A549 treated with DMSO at 1 μM for 4 hours (cell line): Measurements from ENCODE around the gene GHDC. TPM values are rescaled to one million over a fixed set of nuclear protein-coding genes. Genes with fewer than 3 reads are reported as not detected.

Experiments
- total RNA-seq: library from RNA; stranded (reverse); fragments of 200-300 nt; extraction: Qiagen RNA extraction; gene quantifications from 5 replicates; pipeline ENCODE4 v1.2.3, GENCODE V29; 2022; ENCODE audit warnings: low read depth

GHDC gene
- total RNA-seq = 19.4 to 22.0 TPM (median 20.4 TPM) in 5 replicates

DNA sequence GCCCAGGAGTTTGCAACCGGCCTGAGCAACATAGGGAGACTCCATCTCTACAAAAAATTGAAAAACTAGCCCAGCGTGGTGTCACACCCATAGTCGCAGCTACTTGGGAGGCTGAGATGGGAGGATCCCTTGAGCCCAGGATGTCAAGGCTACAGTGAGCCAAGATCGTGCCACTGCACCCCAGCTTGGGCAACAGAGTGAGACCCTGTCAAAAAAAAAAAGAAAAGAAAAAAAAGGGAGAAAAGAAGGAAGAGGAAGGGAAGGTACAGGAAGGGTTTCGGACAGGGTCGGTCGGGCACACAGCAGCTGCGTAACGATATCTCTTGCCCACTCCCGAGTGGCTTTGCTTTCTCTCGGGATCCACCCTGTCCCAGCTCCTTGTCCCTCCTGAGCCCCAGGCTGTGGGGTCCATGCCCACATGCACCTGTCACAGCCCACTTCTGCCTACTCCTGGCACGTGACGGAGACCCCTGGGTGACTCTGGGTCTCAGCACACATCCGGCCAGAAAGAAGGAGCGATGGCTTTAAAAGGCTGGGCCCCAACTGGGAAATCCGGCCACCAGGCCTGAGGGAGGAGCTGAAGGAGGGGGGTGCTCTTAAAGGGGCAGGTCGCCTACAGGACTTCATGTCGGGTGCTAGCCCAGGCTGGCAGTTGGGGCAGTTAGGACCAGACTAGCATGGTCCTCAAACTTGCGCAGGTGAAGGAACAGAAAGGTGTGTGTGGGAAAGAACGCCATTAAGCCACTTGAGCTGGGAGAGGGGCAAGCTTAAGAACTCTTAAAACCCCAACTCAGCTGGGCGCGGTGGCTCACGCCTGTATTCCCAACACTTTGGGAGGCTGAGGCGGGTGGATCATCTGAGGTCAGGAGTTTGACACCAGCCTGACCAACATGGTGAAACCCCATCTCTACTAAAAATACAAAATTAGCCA, at the start of gene GHDC:
TSS of gene GHDC (minus strand) at position 526 of the 931 bp plus-strand sequence. CDS start 913 bp downstream, outside the sequence.

GRCh38 chr17:42184713-42185620, 9.3 kb downstream of the GHDC start, which contains the start of gene HCRT:
HCRT (minus strand) TSS chr17:42185452; CDS start chr17:42185365, 87 bp downstream.

GRCh38 chr17:42180922-42181850, 13.1 kb downstream of the GHDC start, which contains the start of gene KCNH4:
KCNH4 (minus strand) TSS chr17:42181142; CDS start chr17:42180945, 197 bp downstream.

Other genes with a start within 250 kb of the GHDC start
- 63.1 to 79.7 TPM (median 74.2 TPM) in 5 replicates for gene CNP, start 227.7 kb downstream of the GHDC start, total RNA-seq
- gene DNAJC7, start 177.1 kb downstream of the GHDC start, total RNA-seq = 106 to 129 TPM (median 121 TPM) in 5 replicates
- gene NKIRAS2, start 174.4 kb downstream of the GHDC start, total RNA-seq = 44.0 to 50.4 TPM (median 47.4 TPM) in 5 replicates
- 0.52 to 0.77 TPM (median 0.63 TPM) in 5 replicates for gene C17orf113, start 143.9 kb downstream of the GHDC start, total RNA-seq
- 0.11 to 0.45 TPM (median 0.24 TPM) in 5 replicates for gene ZNF385C, start 96.0 kb downstream of the GHDC start, total RNA-seq
- gene DHX58, start 81.8 kb downstream of the GHDC start, total RNA-seq = 0.32 to 0.55 TPM (median 0.37 TPM) in 5 replicates
- 40.1 to 60.3 TPM (median 53.1 TPM) in 5 replicates for gene KAT2A, start 73.1 kb downstream of the GHDC start, total RNA-seq
- gene HSPB9, start 71.7 kb downstream of the GHDC start, total RNA-seq = not detected in 5 replicates
- gene RAB5C, start 39.5 kb downstream of the GHDC start, total RNA-seq = 239 to 275 TPM (median 258 TPM) in 5 replicates
- gene KCNH4, start 13.4 kb downstream of the GHDC start, total RNA-seq = 0.31 to 0.60 TPM (median 0.44 TPM) in 5 replicates
- 0.32 TPM in 1 of 5 replicates, not detected in the others for gene HCRT, start 9.0 kb downstream of the GHDC start, total RNA-seq
- 24.5 to 31.2 TPM (median 30.7 TPM) in 5 replicates for gene STAT5B, start 81.9 kb upstream of the GHDC start, total RNA-seq
- gene STAT5A, start 94.0 kb upstream of the GHDC start, total RNA-seq = 6.0 to 6.8 TPM (median 6.7 TPM) in 5 replicates
- gene STAT3, start 193.9 kb upstream of the GHDC start, total RNA-seq = 73.6 to 93.7 TPM (median 89.8 TPM) in 5 replicates
- 454 to 515 TPM (median 493 TPM) in 5 replicates for gene CAVIN1, start 228.8 kb upstream of the GHDC start, total RNA-seq